RWPE1 (cell line): ENCODE data around the gene NFAM1.

Experiments used
- CTCF ChIA-PET: fragments of 350-600 bp; sonication (Branson Sonifier 250); formaldehyde crosslinking; extraction: SDS; loops from one replicate; lab custom pipeline; 2021; lab: Yijun Ruan, JAX
- POLR2A ChIA-PET: fragments of 400-600 bp; formaldehyde crosslinking; extraction: SDS; loops from one replicate; lab custom pipeline; 2020; ENCODE audit warnings: antibody characterized with exemption; ENCODE audit not compliant: low non-redundant PET; lab: Yijun Ruan, JAX
- DNase-seq: peaks from one replicate; pipeline ENCODE4 v3.0.0; 2012; ENCODE audit warnings: low spot score
- H3K27ac ChIP-seq: fragments of 450-650 bp; 2 replicates; pipeline ENCODE4 v1.5.1; 2017
- TF ChIP-seq, protein P1 (sequence below): fragments of 450-650 bp; conservative IDR thresholded peaks from 2 replicates; pipeline ENCODE4 v1.5.1; 2017; ENCODE audit warnings: low read depth, mild to moderate bottlenecking

Gene NFAM1

DNA sequence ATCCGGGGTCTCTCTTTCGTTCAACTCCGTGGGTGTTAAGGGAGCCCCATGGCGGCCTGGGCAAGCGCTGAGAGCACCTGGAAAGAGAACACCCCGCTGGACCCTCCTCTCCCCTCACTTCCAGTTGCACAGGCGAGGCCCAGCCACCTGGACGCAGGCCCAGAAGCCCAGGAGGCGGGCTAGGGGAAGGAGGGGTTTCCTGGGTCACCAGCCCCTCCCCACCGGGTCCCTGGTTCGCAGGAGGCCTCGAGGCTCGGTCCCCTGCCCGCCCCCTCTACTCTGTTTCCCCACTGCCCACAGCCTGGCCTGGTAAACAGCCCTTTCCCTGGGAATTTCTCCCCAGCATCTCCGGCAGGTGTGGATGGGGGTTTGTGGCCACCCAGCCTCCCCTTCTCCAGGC lies 8.5 kb upstream of the NFAM1 start:
- peak overlapping the region; percentile 74; the same call in 1 of the 2 replicates for H3K27ac ChIP-seq
- DNase-seq, result no peak
- ChIA-PET CTCF (no interaction called here), POLR2A (no interaction called here)
- TF ChIP-seq, protein P1, sequence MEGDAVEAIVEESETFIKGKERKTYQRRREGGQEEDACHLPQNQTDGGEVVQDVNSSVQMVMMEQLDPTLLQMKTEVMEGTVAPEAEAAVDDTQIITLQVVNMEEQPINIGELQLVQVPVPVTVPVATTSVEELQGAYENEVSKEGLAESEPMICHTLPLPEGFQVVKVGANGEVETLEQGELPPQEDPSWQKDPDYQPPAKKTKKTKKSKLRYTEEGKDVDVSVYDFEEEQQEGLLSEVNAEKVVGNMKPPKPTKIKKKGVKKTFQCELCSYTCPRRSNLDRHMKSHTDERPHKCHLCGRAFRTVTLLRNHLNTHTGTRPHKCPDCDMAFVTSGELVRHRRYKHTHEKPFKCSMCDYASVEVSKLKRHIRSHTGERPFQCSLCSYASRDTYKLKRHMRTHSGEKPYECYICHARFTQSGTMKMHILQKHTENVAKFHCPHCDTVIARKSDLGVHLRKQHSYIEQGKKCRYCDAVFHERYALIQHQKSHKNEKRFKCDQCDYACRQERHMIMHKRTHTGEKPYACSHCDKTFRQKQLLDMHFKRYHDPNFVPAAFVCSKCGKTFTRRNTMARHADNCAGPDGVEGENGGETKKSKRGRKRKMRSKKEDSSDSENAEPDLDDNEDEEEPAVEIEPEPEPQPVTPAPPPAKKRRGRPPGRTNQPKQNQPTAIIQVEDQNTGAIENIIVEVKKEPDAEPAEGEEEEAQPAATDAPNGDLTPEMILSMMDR, result no peak

DNA sequence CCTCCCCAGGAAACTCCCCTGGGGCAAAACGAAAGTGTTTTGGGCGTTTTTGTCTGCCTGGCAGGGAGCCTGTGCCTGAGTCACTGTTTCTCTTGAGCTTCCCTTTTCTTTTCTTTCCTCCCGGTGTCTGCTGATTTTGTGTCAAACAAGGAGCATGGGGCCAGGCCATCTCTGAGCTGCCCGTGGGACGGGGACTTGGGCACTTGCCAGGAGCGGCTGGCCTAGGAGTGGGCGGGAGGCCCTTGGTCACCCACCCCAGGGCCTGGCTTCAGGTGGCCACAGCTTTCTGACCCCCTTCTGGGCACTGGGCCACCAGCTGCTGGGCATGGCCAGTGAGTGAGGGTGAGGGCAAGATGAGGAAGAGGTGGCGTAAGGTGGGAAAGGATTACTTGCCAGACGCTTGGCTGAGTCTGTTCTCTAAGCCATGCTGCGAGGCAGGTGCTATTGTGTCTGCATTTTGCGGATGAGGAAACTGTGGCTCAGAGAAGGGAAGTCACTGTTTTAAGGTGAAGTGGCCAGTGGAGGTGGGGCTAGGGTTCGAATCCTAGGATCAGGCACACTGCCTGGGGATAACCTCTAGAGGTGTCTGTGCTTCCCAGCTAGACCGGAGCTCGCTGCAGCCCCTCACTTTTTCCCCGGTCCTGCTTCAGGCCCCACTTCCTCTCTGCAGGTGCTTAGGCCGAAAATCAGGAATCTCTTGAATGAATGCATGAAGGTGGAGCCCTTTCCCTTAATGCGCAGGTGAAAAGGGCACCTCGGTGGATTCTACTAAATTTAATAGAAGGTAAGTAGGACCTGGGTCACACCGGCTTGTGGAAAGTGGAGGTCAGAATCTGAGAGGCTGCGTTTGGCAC lies 7.8 kb upstream of the NFAM1 start:
- ChIA-PET POLR2A (no interaction called here), CTCF (interaction anchor here (0.6 kb wide), 1 partner anchor 13 kb away, joined by 3 read pairs; no protein-coding TSS in a partner anchor)
- H3K27ac ChIP-seq, result peak overlapping the region; percentile 74
- no peak for DNase-seq
- TF ChIP-seq, protein P1, result no peak

DNA sequence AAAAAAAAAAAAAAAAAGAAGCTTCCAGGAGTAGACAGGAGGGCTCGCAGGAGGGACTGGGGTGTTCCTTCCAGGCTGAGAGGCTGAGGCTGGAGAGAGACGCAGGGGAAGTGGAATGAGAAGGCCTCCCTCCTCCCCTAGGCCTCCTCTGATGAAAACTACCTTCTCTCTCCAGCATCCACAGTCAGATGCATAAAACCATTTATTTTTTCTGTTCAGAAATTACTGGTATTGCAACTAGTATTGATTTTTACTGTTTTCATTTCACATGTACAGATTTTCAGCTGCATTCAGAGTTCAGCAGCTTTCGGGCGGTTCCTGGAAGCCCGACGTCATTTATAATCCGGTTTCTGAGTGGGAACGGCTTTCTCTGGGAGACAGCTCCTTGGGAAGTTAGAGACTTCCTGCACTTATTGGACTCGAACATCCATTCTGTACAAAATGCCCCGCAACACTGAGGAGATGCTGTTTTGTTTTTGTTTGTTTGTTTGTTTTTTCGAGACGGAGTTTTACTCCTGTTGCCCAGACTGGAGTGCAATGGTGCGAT lies 6.9 kb upstream of the NFAM1 start:
- POLR2A ChIA-PET, result interaction anchor here (0.6 kb wide), 1 partner anchor 69 kb away, joined by 4 read pairs; no protein-coding TSS in a partner anchor
- no peak for DNase-seq
- CTCF ChIA-PET, result no interaction called here
- TF ChIP-seq, protein P1, result no peak
- peak overlapping the region; percentile 74 for H3K27ac ChIP-seq

DNA sequence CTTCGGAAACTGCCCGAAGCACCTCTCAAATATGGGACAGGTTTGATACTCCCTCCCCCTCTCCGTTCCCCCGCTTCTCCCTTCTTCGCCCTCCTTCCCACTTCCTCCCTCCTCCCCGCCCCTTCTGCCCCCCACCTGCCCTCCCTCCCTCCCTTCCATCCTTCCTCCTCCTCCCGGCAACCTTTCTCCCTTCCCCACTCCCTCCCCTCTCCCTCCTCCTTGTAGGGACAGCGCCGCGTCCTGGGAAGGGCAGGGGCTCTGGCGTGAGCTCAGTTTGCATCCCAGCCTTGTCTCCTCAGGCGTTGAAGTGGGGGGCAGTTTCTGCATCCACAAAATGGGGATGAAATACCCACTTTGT lies 6.1 kb upstream of the NFAM1 start:
- ChIA-PET CTCF (interaction anchor here (0.6 to 1.6 kb wide), 5 partner anchors 70 to 349 kb away, joined by 4 to 6 read pairs (median 5); partner anchors contain the start of gene NDUFA6), POLR2A (no interaction called here)
- DNase-seq, result no peak
- TF ChIP-seq, protein P1, result no peak
- H3K27ac ChIP-seq, result peak overlapping the region; percentile 66

DNA sequence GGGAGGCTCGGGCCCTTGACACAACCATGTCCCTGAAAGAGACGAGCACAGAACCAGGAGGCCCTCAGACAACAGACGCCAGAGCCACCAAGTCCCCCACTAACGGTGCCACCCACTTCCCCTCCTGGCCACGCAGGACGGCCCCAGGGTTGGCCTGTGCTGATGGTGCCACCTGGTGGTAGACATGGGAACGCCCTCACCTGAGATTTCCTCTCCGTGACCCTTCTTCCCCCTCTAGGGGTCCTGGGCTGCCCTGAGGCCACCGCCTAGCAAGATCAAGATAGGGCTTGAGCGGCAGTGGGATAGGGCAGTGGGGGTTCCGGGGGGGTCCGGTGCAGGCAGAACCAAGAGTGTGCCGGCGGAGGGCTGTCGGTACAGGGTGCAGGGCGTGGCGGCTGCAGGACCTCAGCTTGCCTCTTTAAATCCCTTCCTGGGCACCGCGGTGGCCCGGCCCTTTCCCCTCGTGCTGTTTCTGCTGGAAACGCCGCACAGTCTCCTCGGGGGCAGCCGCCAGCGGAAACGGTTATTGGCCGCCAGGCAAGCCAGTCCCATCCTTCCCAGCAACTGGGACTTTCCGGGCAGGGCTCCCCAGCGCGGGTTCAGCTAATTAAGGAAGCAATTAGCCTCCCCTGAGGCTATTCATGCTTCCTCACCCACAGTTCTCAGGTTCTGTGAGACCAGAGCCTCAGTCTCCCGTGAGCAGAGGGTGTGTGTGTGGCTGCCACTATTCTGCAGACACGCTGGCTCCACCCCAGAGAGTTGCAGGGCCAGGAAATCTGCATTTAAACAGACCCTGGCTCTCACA lies 5.5 kb upstream of the NFAM1 start:
- CTCF ChIA-PET, result interaction anchor here (0.6 to 1.6 kb wide), 5 partner anchors 69 to 349 kb away, joined by 4 to 6 read pairs (median 5); partner anchors contain the start of gene NDUFA6
- DNase-seq, result peak; percentile 48
- peak overlapping the region; percentile 66 for H3K27ac ChIP-seq
- POLR2A ChIA-PET, result no interaction called here
- TF ChIP-seq, protein P1, result peak; percentile 94

DNA sequence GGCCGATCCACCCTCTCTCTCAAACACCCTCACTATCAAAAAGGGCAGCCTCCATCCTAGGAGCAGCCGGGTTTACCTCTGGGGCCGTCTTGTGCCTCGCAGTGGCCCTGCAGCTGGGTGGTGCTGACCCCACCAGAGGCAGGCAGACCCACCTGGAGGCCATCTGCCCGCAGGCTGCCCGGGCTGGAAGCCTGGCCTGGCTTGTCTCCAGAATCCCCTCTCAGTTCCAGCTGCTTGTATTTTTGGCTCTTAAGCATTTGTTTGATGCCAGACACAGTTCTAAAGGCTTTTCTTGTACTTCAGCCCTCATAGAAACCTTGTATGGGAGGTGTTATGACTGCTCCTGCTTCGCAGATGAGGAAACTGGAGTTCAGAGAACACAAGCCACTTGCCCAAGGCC lies 4.2 kb upstream of the NFAM1 start:
- no peak for DNase-seq
- ChIA-PET CTCF (interaction anchor here (0.6 to 1.6 kb wide), 4 partner anchors 68 to 1925 kb away, joined by 3 to 6 read pairs (median 5); no protein-coding TSS in a partner anchor), POLR2A (no interaction called here)
- H3K27ac ChIP-seq, result peak overlapping the region; percentile 58
- TF ChIP-seq, protein P1, result no peak
